Inferior parietal cortex (tissue), 1 donor: ENCODE data around the gene PRB2.
"Not testable (repeated sequence)": the region's sequence is repeated elsewhere in the genome, so short reads cannot be mapped to it uniquely, and the experiment has no call there.

Experiments
- DNase-seq: peaks from one replicate; pipeline ENCODE4 v3.0.0-alpha.2; 2016; ENCODE audit errors: extremely low spot score

PRB2 gene

GRCh38 chr12:11395467-11395866 lies at the start of gene PRB2:
TSS of gene PRB2 (minus strand) at chr12:11395567. CDS start at chr12:11395529, 38 bp downstream.
- DNase-seq, result not testable (repeated sequence)

GRCh38 chr12:11437966-11438365 lies 42.6 kb upstream of the PRB2 start:
- no peak for DNase-seq

DNA sequence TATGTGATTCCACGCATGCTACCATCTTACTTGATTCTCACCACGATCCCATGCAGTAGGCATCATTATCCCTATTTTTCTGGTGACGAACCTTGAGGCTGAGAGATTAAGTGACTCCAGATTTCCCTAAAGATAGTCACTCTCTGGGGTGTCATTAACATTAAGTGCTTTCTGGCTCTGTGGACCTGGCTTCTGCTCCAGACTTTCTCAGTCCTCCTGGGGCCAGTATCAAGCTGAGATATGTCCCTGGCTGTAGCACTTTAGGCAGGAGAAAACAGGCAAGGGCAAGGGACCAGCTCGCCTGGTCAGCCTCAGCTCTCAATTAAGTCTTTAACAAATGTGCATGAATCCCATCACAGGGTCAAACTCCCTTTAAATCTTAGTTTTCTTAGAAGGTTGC lies 38.3 kb upstream of the PRB2 start:
- DNase-seq, result no peak

GRCh38 chr12:11431486-11431885 lies 36.1 kb upstream of the PRB2 start:
- DNase-seq, result no peak

DNA sequence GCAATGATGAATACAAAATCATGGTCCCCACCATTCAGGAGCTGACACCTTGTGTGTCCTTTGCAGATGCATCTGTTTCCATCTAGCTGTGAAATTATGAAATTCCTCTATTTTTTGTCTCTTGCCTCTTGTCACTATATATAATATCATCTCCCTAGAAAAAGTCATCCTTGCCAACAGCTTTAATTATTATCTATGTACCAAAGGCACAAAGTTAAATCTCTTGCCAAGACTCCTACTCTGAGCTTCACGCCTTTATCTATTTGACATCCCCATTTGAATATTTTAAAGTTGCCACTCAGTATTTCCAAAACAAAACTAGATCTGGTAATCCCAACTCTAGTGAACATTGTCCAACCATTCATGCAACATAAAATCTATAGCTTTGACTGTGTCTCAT lies 32.0 kb upstream of the PRB2 start:
- DNase-seq, result peak; percentile 36

DNA sequence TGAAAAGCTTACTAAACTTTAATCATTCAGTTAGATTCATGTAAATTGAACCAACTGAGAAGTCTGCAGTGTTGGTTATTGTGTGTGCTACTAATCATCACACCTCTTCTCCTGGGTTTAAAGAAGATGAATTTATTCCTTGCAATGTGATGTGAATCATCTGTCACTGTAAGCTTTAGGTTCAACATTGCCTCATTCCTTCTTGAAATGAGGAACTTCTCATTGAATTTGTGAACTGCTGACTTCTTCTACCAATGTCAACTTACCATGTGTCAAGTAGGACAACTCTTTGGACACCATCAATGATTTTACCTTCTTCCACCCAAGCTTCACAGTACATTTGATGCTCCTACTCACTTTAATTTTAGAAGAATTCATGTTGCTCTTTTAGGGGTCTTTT lies 17.4 kb upstream of the PRB2 start:
- no peak for DNase-seq

- no peak for DNase-seq
Measured at GRCh38 chr12:11408096-11408495, 12.7 kb upstream of the PRB2 start.

DNA sequence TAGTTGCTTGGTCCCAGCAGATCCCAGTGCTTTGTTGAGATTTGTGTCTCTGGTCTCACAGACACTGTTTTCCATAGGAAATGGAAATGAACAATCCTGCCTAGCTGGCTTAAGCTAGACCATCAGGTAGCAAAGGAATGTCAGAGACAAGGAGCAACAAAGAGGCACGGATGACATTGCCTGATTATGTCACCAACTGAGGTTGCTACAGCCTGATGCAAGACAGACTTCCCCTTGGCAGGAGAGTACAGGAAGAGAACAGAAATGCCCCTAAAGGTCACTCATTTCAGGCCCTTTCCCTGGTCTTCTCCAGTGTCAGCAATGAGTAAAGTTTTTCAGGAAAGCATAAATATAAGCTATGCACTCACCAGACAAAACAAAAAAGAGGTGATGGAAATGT lies 2.0 kb upstream of the PRB2 start:
- no peak for DNase-seq

DNA sequence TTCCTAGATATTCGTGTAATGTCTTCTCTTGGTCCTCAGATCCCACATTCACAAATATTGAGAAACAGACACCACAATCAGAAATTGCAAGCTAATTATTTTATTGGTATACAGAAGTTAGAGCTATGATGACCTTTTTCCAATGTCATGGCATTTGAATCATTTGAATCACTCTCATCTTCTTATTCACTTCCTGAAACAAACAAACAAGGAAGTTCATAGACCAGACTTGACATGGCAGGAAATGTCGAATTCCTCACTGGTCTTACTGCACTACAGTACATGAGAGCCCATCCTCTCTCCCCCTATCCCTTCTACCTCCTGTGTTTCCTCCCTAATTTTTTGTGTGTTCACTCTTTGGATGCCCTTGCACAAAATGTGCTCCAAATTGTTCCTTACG lies 3.9 kb downstream of the PRB2 start:
- DNase-seq, result not testable (repeated sequence)

DNA sequence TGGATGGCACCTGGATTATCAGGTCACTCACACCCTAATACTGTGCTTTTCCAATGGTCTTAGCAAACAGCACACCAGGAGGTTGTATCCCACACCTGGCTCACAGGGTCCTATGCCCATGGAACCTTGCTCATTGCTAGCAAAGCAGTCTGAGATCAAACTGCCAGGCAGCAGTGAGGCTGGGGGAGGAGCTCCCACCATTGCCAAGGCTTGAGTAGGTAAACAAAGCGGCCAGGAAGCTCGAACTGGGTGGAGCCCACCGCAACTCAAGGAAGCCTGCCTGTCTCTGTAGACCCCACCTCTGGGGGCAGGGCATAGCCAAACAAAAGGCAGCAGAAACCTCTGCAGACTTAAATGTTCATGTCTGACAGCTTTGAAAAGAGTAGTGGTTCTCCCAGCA lies 17.9 kb downstream of the PRB2 start:
- DNase-seq, result not testable (repeated sequence)

GRCh38 chr12:11361151-11361550 lies 34.2 kb downstream of the PRB2 start:
- no peak for DNase-seq

- DNase-seq, result not testable (repeated sequence)
Measured at GRCh38 chr12:11360205-11360883, 35.0 kb downstream of the PRB2 start.

DNA sequence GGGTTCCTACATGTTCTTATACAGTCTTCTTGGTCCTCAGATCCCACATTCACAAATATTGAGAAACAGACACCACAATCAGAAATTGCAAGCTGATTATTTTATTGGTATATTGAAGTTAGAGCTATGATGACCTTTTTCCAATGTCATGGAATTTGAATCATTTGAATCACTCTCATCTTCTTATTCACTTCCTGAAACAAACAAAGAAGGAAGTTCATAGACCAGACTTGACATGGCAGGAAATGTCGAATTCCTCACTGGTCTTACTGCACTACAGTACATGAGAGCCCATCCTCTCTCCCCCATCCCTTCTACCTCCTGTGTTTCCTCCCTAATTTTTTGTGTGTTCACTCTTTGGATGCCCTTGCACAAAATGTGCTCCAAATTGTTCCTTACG lies 43.6 kb downstream of the PRB2 start:
- DNase-seq, result not testable (repeated sequence)

DNA sequence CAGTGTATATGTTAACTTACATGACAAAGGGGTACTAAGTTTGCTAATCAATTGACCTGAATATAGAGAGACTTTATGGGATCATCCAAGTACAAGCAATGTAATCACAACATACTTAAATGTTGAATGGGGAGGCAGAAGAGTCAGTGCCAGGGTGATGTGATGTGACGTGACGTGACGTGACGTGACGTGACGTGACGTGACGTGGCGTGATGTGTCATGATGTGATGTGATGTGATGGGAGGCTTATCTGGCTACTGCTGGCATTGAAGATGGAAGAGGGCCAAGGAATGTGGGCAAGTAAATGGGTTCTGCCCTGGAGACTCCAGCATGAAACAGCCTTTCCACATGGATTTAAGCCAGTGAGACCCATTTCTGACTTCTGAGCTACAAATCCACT lies 46.9 kb downstream of the PRB2 start:
- DNase-seq, result no peak

DNA sequence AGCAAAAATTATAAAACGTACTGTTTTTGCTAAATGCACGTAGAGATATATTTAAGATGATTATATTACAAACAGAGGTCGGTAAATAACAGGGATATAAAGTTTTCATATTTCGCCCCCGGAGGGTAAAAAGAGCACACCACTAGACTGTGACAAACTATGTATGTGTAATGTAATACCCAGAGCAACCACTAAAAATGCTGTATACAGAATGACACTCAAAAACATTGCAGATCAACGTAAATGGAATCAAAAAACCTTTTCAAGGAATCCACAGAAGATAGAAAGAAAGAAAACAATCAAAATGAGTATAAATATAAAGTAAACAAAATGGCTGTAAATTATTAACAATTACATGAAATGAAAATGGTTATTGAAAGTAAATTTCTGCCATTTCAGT lies 47.6 kb downstream of the PRB2 start:
- DNase-seq, result no peak

- no peak for DNase-seq
Measured at GRCh38 chr12:11344500-11344899, 50.9 kb downstream of the PRB2 start.
